Measurements from ENCODE around the gene YEATS2.
"Not testable (repeated sequence)": the region's sequence is repeated elsewhere in the genome, so short reads cannot be mapped to it uniquely, and the experiment has no call there.

The YEATS2 gene

DNA sequence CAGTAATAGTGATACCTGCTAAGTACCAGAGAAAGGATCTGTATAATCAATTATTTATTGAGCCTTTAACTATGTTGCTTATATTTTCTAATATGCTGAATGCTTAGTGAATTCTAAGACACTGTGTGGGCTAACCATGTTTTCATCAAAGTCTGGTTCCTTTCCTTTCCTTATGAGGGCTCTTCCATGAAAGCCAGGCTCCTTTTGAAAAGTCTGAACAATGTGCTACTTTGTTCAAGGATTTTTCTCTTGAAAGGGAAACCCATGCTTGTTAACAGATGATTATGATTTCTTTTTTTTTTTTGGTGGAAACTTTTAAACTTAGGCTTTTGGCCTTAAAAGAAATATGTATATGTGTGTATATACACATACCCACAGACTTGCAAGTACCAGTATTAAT lies 17.0 kb downstream of the YEATS2 start:
- no peak for DNase-seq (ENCODE audit: low spot score)

DNA sequence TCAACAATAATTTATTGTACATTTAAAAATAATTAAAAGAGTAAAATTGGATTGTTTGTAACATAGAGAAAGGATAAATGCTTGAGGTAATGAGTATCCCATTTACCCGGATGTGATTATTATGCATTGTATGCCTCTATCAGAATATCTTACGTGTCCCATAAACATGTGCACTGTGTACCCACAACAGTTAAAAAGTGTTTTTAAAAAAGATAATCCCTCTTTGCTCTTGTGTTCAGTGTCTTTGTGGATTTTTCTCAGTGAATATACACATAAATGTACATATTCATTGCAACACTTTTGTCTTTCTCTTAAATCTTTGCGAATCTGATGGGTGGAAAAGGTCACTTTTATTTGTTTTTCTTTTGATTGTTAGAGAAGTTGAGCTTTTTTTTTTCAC lies 20.4 kb downstream of the YEATS2 start:
- DNase-seq (ENCODE audit: low spot score): no peak

DNA sequence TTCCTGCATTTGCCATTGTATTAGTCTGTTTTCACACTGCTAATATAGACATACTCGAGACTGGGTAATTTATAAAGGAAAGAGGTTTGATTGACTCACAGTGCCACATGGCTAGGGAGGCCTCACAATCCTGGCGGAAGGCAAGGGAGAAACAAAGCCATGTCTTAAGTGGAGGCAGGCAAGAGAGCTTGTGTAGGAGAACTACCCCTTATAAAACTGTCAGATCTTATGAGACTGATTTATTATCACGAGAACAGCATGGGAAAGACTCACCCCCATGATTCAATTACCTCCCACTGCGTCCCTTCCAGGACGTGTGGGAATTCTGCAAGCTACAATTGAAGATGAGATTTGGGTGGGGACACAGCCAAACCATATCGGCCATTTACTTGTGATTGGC lies 27.8 kb downstream of the YEATS2 start:
- DNase-seq (ENCODE audit: low spot score): no peak

DNA sequence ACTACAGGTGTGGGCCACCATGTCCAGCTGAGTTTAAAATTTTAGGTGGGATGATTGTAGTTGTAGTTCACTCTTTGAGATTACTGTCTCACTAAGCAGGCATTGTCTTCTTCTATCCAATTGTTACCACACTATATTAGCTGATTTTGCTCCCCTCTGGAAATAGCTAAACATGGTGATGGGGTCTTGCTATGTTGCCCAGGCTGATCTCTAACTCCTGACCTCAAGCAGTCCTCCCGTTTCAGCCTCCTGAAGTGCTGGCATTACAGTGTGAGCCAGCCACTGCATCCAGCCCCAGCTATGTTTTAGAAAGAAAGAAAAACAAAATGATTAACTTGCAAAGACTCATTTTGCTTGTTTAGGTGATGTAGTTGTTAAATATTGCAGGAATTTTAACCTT lies 30.6 kb downstream of the YEATS2 start:
- DNase-seq (ENCODE audit: low spot score): no peak

DNA sequence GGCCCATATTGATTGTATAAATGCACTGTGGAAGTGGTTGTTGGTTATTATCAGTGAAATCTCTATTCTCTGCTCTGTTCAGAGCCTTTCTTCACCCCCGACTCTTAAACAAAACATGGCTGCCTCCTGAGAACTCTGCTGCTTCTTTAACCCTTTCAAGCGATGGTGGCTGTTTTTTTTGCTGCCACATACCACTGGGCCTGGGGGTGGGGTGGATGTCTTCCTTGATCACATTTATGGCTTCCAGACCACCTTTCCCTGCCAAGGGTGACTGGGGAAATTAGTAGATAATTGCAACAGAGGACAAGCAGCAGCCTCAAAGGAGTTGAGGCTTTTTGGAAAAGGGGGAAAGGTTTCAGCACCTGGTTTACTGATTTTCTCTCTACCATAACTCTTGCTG lies 32.8 kb downstream of the YEATS2 start:
- no peak for DNase-seq (ENCODE audit: low spot score)

DNA sequence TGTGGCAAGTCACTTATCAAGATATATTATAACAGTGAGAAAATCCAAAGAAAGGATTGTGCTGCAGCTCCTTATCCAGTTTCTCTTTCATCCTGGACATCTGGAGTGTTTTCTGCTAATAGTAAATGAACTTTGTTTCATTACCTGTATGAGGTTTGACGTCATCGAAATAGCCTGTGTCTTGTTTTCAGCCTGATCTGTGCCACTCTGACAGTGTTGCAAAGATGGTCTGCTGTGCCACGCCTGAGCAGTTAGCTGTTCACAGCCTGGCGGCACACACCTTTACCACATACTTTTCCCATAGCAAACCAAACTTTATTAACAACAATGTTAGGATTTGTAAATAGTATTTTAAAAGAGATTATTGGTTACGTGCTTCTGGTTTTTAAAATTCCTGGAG lies 34.0 kb downstream of the YEATS2 start:
- no peak for DNase-seq (ENCODE audit: low spot score)

DNA sequence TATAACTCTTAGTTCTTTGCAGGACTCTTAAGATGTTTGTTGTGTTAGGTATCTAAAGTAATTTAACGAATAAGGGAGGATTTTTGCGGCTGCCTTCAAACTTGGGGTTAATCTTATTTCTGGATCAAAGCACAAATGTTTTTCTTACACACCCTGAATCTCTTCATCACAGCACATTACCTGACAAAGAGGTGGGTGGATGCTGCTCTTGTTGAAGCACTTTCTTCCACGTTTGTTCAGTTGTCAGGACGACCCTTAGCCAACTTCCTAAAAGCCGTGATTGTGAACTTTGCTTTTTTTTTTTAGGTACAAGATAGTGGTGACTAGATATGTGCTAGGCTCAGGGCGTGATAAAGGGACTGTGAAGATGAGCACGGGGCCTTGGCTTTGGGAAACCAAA lies 36.0 kb downstream of the YEATS2 start:
- no peak for DNase-seq (ENCODE audit: low spot score)

DNA sequence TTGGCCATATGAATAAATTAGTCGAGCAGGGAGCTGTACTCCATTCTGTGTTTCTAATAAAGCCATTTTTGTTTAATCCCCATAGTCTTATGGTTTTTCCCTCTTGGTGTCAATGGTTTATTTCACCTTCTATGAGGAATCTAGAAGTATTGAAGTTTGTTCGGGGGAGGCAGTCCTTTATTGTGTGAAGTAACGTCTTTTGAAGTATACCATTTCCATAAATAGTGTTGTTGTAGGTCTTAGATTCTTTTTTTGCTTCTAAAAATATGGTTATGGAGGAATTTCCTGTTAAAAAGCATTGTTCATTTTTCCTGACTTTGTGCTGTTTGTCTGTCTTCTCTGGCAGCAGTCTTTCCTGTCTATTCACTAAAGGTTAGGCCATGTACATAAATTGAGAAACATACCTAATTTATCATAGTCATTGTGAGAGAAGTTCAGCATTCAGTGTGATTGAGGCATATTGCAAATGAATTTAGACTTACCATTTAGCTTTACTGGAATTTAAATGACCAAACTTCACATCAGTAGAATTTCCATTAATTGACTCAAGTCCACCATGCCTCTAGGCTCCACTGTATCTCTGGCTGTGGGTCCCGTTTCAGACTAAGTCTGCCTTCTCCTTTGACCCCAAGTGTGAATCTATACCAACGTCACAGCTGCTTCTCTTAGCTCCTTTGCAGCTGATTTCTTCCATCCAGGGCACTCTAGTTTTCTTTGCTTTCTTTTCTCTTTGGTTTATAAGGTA lies 37.3 kb downstream of the YEATS2 start:
- DNase-seq (ENCODE audit: low spot score): no peak

DNA sequence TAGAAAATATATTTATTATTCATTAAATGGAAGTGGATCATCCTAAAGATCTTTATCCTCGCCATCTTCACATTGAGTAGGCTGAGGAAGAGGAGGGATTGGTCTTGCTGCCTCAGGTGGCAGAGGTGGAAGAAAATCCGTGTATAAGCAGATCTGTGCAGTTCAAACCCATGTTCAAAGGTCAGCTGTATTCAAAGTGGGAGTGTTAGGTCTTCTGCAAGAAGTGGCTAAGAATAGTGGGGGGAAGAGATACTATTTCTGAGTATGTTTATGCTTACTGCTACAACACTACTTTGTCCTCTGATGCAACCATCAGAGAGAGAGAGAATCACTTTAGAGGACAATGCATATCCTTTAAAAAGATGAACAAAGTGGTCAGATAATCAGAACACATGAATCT lies 39.5 kb downstream of the YEATS2 start:
- no peak for DNase-seq (ENCODE audit: low spot score)

DNA sequence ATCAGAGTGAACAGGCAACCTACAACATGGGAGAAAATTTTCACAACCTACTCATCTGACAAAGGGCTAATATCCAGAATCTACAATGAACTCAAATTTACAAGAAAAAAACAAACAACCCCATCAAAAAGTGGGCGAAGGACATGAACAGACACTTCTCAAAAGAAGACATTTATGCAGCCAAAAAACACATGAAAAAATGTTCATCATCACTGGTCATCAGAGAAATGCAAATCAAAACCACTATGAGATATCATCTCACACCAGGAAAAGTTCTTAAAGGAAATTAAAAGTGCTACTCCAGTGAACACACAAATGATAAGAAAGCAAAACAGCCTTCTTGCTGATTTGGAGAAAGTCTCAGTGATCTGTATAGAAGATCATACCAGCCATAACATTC lies 42.6 kb downstream of the YEATS2 start:
- DNase-seq (ENCODE audit: low spot score): not testable (repeated sequence)

DNA sequence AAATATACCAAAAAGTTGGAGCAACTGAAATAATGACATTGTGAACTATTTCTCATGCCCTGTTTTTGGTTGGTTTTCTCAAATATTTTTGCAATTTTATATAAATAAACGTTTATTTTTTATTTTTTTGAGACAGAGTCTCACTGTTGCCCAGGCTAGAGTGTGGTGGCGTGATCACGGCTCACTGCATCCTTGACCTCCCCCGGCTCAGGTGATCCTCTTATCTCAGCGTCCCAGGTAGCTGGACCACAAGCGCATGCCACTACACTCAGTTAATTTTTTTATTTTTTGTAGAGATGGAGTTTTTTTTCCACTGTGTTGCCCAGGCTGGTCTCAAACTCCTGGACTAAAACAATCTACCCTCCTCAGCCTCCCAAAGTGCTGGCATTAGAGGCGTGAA lies 45.6 kb downstream of the YEATS2 start:
- no peak for DNase-seq (ENCODE audit: low spot score)

DNA sequence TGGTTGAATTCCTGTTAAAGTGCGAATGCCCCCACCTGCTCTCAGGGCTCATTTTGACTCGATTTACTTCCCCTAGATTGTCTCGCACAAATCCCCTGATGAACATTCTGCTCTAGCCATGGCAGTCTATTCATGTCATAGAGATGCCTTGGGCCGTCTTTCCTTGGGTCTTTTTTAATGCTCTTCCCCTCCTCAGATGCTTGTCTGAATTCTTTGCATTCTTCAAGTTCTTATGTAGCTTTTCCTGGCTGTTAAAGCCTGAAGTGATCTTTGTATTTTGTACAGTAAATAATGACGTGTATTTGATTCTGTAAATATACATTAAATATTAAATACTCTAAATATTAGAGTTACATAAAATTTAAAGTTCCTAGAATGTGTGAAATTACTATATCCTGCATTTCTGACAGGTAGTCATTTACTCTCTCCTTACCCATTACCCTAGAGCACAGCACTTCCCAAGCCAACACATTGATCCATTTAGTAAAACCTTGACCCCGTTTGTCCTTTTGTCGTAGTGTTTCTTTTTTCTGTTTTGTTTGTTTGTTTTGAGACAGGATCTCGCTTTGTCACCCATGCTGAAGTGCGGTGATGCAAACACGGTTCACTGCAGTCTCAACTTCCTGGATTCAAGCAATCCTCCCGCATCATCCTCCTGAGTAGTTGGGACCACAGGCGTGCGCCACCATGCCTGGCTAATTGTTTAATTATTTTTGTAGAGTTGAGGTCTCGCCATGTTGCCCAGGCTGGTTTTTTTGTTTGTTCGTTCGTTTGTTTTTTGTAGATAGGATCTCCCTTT lies 47.9 kb downstream of the YEATS2 start:
- peak; percentile 31 for DNase-seq (ENCODE audit: low spot score)

DNA sequence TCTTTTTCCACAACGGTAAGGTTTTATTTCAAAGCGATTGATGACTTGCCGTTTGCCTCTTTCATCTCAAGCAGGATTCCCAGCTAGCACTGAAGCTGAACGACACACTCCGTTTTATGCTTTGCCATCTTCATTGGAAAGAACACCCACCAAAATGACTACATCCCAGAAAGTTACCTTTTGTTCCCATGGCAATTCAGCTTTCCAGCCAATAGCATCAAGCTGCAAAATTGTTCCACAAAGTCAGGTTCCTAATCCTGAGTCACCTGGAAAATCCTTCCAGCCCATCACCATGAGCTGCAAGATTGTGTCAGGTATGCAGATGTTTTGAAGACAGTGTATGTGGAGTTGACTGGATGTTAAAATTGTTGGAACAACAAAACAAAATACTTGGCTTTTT lies 56.5 kb downstream of the YEATS2 start:
- DNase-seq (ENCODE audit: low spot score): no peak

DNA sequence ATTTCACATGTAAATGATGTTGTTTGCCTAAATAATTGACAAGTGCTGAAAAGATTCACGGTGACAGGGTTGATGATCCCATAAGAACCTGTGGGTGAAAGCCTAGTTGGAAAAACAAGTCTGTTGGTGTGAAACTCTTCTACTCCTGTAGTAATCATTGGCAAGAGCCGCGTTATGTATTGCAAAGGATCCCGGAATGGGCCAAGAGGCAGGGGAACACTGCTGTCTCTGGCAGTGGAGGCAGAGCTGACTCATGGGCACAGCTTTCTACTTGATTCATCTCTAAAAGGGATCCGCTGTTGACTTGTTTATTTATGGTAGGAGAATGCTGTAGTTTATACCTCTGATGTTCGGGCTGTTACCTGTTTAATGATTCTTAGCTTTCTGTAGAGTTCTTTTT lies 64.7 kb downstream of the YEATS2 start:
- no peak for DNase-seq (ENCODE audit: low spot score)

DNA sequence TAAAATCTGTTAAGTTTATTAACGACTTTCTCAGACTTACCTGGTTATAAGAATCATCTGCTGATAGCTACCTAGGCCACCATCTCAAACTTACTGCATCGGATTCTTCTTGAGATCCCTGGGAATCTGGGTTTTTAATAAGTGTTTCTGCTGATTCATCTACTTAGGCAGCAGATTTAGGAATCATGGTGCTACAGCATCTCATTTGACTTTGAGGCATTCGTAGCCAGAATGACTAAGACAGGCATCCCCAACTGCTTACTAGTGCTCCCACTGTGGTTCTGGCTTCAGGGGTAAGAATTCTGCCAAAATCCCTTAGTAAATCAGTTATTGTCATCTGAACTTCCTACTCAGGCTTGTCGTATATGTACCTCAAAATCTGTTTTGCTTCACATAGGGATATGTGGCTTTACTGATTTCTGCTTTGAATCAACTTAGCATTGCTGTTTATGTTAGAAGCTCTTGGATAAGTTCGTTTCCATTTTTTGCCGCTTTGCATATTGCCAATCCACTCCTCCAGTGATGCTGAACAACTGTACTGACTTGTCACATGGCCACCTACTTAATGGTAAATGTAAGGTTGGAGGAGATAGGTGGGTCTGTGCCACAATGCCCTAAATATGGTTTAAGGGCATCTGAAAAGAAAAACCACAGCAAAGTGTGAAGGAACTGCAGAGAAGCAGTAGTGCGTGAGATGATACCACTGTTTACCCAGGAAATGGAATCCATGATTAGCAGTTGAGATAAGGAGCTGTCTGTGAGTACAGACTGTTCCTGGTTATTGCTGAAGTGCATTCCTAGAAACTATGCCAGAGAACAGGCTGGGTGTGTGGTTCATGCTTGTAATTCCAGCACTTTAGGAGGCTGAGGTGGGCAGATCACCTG lies 67.5 kb downstream of the YEATS2 start:
- no peak for DNase-seq (ENCODE audit: low spot score)

DNA sequence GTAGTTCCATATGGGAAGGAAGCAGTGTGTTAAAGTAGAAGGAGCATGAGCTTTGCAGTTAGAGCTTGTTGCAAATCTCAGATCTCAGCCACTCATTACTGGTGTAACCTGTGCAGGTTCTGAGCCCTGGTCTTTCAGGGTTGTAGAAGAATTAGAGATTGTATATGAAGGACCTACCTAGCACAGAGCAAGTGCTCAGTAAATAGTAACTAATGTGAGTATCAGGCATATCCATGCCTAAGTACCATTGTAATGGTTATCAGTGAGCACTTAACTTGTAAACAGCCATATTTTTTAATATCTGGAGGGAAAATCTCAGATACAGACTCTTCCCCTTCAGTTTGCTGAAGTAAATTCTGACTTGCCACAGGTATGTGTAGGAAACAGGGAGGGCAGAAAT lies 68.5 kb downstream of the YEATS2 start:
- no peak for DNase-seq (ENCODE audit: low spot score)

DNA sequence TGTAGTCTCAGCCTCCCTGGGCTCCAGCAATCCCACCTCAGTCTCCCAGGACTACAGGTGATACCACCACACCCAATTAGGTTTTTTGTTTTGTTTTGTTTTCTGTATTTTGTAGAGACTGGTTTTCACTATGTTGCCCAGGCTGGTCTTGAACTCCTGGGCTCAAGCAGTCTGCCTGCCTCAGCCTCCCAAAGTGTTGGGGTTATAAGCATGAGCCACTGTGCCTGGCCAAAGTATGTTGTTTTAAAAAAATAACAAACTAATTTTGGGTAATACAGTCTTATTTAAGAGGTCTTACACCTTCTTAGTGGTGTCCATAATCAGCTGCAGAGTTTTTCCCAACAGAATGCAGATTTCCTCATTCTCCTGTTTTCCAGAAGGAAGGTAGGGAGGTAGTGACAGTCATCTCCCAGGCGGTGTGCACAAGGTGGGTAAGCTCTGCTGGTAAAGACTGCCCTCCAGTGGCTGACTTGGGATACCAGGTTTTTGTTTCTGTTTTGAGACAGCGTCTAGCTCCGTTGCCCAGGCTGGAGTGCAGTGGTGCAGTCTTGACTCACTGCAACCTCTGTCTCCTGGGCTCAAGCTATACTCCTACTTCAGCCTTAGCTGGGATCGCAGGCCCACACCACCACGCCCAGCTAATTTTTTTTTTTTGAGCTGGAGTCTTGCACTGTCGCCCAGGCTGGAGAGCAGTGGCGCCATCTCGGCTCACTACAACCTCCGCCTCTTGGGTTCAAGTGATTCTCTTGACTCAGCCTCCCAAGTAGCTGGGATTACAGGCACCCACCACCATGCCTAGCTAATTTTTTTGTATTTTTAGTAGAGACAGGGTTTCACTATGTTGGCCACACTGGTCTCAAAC lies 69.4 kb downstream of the YEATS2 start:
- peak; percentile 86 for DNase-seq (ENCODE audit: low spot score)

DNA sequence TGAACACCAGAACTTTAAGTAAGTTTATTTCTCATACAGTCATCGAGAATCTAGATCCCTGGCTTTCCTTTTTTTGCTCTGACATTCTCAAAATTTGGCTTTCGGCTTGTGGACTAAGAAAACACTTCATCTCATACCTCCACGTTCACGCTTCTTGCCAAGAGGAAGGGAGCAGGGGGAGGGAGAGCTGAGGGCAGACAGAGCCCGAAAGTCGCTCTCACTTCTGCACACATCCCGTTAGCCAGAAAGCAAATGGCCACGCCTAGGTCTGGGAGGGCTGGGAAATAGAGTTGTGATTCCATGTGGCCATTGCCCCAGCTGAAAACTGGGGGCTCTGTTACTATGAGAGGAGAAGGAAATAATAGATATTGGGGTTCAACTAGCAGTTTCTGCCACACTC lies 70.5 kb downstream of the YEATS2 start:
- DNase-seq (ENCODE audit: low spot score): no peak

DNA sequence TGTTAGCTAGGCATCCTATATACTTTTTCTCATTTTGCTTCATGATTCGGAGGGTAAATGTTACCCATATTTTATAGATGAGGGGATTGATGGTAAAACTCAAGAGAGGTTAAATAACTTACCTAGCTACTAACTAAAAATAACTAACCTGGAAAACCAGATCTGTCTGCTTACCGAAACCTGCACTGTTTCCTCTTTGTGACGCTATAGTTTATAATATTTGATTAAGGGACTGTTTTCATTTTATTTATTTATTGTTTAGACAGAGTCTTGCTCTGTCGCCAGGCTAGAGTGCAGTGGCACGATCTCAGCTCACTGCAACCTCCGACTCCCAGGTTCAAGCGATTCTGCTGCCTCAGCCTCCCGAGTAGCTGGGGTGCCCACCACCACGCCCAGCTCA lies 71.9 kb downstream of the YEATS2 start:
- no peak for DNase-seq (ENCODE audit: low spot score)

DNA sequence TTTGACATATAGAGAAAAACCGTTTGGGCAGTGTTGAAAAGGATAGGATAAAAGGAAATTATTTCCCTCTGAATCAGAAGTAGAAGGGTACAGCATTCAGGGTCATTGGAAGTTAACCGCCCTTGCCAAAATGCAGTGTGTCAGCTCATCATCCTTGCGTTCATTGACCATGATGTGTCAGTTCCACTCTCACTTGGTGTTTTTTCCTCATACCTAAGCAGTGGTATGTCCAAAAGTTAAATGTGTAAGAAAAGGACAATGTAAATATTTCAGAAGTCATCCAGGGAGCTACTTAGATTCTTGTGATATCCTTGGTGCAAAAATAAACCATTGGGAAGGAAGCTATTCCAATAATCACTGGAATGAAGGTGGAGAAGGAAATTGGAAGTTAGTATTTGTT lies 77.0 kb downstream of the YEATS2 start:
- no peak for DNase-seq (ENCODE audit: low spot score)

DNA sequence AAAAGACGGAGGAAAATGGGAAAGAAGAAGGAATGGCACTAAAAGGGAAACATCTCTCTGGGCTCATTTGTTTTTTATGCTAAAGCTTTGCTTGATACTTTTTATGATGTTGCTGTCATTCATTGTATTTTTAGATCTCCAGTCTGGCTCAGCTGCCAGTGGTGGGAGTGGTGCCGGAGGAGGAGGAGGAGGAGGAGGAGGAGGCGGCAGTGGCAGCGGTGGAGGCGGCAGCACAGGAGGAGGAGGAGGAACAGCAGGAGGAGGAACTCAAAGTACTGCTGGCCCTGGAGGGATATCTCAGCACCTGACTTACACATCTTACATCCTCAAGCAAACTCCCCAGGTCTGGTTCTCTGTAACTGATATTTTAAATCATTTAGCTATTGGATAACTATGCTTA lies 78.2 kb downstream of the YEATS2 start:
- no peak for DNase-seq (ENCODE audit: low spot score)

DNA sequence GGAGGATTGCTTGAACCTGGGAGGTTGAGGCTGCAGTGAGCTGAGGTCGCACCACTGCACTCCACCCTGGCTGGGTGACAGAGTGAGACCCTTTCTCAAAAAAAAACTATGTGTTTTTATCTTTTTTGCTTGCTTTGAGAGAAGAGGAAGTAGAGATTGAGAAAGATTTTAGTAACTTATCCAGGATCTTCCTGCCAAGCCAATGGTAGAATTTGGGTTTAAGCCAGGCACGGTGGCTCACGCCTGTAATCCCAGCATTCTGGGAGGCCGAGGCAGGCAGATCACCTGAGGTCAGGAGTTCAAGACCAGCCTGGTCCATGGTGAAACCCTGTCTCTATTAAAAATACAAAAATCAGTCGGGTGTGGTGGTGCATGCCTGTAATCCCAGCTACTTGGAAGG lies 78.9 kb downstream of the YEATS2 start:
- DNase-seq (ENCODE audit: low spot score): not testable (repeated sequence)

Data from iPS-NIHi11 (cell line).